Measurements from ENCODE around the gene YAF2.

- no peak for TF ChIP-seq FOXM1 (IDR thresholded peaks at IDR 0.05; ENCODE audit: borderline replicate concordance, low read depth)
- TF ChIP-seq YY1 (IDR thresholded peaks at IDR 0.05; ENCODE audit: low read depth): no peak
- TF ChIP-seq TEAD4 (IDR thresholded peaks at IDR 0.05): 0 out of 2 replicates have a peak, but pooled peaks have one; percentile 25
- TF ChIP-seq NFIC (IDR thresholded peaks at IDR 0.05): no peak
Observed at GRCh38 chr12:42217656-42218055, 20.4 kb downstream of the YAF2 start.

Measured in Ishikawa (cell line).